Activated naive CD4-positive, alpha-beta T cell treated with anti-CD3 and anti-CD28 coated beads, Interleukin-2, amount 50 U/mL, for 72 hours (primary cell): ENCODE data around the gene PYCARD. TPM values are rescaled to one million over a fixed set of nuclear protein-coding genes. Genes with fewer than 3 reads are reported as not detected.
A peak's percentile ranks its signal among the peaks of the same experiment; 100 is the strongest.
"Not testable (repeated sequence)": the region's sequence is repeated elsewhere in the genome, so short reads cannot be mapped to it uniquely, and the experiment has no call there.

Experiments
- ATAC-seq, 2 donors: fragments of 150-1000 bp; cut with Tn5 transposase; 2 replicates each; pipeline ENCODE4 v1.10.0; 2021; ENCODE audit warnings: mild to moderate bottlenecking in 2 of 2, moderate library complexity in 2 of 2
- DNase-seq, 2 donors: peaks; one replicate each; pipeline ENCODE4 v3.0.0; 2021 to 2022; ENCODE audit warnings: low spot score in 2 of 2
- H3K27ac Mint-ChIP-seq, 2 donors: one replicate each; pipeline ENCODE4 v1.8.0; 2022; ENCODE audit warnings: mild to moderate bottlenecking in 2 of 2, mixed read lengths in 2 of 2
- H3K36me3 Mint-ChIP-seq, 2 donors: one replicate each; pipeline ENCODE4 v1.8.0; 2022; ENCODE audit warnings: mixed read lengths in 2 of 2
- H3K9me3 Mint-ChIP-seq, 2 donors: one replicate each; pipeline ENCODE4 v1.8.0; 2022; ENCODE audit warnings: mixed read lengths in 2 of 2
- total RNA-seq, 2 donors: library from RNA; stranded (reverse); gene quantifications; one replicate each; pipeline ENCODE4 v1.2.3, GENCODE V29; 2022

Gene PYCARD
- total RNA-seq, 2 donors from 2014 or later, result 1.2 to 19.7 TPM

DNA sequence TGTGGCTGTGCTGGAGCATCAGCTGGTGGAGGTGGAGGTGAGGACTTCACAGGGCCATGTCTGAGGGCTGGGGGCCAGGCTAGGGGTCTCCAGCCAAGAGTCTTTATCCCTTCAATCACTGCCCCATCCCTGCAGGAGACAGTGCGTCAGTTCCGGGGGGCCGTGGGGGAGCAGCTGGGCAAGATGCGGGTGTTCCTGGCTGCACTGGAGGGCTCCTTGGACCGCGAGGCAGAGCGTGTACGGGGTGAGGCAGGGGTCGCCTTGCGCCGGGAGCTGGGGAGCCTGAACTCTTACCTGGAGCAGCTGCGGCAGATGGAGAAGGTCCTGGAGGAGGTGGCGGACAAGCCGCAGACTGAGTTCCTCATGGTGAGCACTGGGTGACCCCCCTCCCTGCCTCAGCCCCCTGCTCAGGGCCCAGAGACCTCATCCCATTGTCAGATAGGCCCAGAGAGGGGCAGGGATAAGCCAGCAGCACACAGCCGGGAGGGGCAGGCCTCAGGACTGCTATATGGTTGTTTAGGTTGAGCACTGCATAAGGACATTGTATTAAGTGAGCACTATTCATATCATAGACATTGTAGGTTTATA is 16.7 kb upstream of the PYCARD start:
- DNase-seq (no peak), ATAC-seq (no peak)
- Mint-ChIP-seq H3K27ac (no peak overlapping the region), H3K36me3 (no peaks in the 10 kb centered on the region), H3K9me3 (no peaks in the 10 kb centered on the region)

DNA sequence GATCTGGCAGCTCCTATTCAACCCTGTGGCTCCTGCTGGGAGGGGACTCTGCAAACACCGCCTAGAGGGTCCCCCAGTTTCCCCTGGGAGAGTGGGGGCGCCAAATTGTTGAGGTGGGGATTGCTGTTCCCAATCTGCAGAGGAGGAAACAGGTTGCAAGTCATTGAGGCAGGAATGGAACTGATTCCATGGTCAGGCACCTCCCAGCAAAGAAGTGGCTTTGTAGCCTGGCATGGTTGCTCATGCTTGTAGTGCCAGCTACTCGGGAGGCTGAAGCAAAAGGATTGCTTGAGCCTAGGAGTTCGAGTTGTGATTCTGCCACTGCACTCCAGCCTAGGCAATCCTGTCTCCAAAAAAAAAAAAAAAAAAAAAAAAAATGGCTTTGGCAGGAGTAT is 14.6 kb upstream of the PYCARD start:
- ATAC-seq, result no peak
- Mint-ChIP-seq H3K36me3 (no peaks in the 10 kb centered on the region), H3K27ac (no peak overlapping the region), H3K9me3 (no peaks in the 10 kb centered on the region)
- no peak for DNase-seq

DNA sequence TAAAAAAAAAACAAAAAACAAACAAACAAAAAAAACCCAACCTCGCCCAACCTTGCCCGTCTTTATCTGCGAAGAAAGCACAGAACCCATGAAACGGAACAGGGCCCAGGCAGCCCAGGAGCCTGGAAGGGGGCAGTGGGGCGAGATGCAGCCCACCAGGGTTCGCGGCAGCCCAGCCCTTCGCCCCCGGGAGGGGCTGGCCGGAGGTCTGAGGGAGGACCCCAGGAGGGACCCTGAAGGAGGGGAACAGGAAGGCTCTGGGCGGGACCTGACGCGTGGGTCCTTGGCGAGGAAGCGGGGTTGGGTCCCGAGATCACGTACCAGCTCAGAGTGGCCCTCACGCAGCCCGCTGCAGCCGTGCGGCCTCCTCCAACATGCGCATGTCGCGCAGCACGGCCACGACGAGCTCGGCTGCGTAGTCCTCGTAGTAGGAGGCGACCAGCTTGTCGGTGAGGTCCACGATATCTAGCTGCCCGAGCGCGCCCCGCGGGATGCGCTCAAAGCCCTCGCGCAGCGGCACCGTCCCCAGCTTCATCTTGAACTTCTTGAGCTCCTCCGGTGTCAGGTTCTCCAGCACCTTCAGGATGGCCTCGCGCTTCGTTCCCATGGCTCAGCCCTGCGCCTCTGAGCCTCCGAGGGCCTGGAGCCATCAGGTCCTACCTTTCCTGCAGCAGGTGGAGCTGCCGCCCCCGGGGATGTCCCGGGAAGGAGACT is 14.0 kb upstream of the PYCARD start, which contains the start of gene PYDC1:
PYDC1 (minus strand) TSS at position 714 of the 714 bp plus-strand sequence; CDS start at position 607, 107 bp downstream.
- no peak for DNase-seq
- ATAC-seq, result peak; percentile 25 to 28
- no peaks in the 10 kb centered on the region for H3K36me3 Mint-ChIP-seq
- H3K27ac Mint-ChIP-seq, result no peak within 1 kb of the TSS
- H3K9me3 Mint-ChIP-seq, result no peaks in the 10 kb centered on the region

DNA sequence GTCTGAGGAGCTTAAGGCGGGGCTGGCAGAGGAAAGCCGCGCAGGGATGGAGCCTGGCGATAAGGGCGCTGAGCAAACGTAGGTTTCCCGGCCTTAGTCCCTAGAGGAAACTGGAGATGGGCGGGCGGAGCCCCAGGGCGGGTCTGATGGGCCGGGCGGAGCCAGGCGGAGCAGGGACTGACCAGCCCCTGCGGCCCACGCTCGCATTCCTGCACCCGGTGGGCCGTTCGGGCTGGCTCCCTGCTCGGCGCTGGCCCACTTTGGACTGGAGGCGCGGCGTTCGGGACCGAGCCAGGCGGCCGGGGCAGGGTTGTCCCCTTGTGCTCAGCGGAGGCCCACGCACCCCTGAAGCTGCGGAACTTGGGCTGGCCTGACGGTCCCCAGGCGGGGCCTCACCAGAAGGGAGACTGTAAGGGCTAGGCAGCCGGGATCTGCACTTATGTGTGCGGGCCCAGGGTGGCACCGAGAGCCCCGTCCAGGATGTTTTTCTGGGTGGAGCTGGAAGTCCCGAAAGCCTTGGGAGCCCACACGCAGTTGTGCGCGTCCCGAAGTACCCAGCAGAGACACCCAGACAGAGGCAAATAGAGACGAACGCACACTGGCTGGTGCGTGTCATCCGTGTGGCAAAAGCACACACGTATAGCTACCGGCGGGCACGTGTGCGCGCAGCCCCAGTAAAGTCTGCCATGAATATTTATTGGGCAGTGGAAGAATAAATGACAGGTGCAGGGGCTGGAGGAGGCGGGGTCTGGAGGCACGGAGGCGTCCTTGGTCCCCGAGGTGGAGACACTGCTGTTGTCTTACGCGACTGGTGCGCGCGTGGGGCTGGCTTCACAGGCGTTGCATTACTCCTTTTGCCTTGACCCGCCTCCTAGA is 13.0 kb upstream of the PYCARD start:
- DNase-seq (no peak), ATAC-seq (peak; percentile 36 to 56)
- Mint-ChIP-seq H3K27ac (no peak overlapping the region), H3K9me3 (no peaks in the 10 kb centered on the region), H3K36me3 (no peaks in the 10 kb centered on the region)

DNA sequence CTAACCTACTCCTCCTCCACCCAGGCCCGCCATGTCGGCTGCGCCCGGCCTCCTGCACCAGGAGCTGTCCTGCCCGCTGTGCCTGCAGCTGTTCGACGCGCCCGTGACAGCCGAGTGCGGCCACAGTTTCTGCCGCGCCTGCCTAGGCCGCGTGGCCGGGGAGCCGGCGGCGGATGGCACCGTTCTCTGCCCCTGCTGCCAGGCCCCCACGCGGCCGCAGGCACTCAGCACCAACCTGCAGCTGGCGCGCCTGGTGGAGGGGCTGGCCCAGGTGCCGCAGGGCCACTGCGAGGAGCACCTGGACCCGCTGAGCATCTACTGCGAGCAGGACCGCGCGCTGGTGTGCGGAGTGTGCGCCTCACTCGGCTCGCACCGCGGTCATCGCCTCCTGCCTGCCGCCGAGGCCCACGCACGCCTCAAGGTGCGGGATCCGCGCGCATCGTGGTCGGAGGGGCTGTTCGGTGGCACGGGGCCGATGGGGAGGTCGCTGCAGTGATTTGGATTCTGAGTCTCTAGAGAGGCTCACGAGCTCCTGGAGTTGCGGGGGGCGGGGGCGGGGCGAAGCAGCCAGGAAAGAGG is 12.2 kb upstream of the PYCARD start:
- no peak for DNase-seq
- peak; percentile 6 to 15 for ATAC-seq
- Mint-ChIP-seq H3K27ac (no peak overlapping the region), H3K36me3 (no peaks in the 10 kb centered on the region), H3K9me3 (no peaks in the 10 kb centered on the region)

DNA sequence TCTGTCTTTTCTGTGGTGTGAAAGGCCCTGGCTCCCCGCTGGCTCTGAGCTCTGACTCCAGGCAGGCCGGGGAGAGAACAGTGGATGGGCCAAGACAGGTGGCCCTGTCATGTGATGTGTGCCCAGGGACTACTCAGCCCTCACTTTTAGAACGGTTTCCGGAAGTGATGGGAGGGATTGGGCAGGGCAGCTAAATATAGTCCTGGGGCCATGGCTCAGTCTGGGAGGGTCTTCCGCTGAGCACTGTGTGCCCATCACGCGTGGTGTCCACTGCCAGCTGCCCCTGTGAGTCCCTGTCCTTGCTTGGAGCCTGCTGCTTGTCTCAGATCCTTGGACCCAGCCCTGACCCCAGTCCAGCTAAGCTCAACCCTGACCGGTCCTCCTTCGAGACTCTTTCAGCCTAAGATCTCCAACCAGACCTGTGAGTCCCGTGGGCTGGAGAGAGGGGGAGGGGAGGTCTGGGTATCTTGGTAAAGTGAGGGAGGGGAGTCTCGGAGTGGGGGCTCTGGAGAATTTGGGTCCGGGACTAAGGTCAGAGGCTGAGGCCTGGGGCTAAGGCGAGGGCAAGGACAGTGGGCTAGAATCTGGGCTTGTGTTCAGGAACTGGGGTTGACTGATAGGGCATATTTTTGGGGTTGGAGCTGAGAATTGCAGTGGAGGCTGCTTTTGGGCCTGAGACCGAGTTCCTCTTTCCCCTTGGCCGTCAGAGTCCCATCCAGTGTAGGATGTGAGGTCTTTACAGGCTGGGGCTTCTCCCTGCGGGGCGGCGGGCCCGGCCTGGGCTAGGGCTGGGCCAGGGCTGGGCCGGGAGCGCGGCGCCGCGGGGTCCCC is 11.5 kb upstream of the PYCARD start, which contains the start of gene TRIM72:
TRIM72 (plus strand) TSS at position 243 of the 831 bp plus-strand sequence. CDS start 620 bp downstream, outside the sequence.
- Mint-ChIP-seq H3K36me3 (no peaks in the 10 kb centered on the region), H3K27ac (no peak within 1 kb of the TSS)
- no peak for ATAC-seq

DNA sequence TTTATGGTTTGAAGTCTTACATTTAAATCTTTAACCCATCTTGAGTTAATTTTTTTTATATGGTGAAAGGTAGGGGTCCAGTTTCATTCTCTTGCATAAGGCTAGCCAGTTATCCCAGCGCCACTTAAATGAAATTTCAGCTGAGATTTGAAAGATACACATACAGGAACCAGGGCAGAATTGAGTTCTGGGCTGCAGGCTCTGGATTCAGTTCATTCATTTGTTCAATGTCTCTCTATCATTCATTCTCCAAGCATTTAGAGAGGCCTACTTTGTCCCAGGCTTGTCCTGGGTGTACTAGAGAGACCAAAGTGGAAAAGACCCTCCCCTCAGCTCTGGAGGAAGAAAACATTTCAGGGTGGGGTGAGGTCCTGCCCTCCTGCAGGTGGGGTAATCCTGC is 10.8 kb upstream of the PYCARD start:
- DNase-seq (no peak), ATAC-seq (no peak)
- Mint-ChIP-seq H3K27ac (no peak overlapping the region), H3K9me3 (no peaks in the 10 kb centered on the region), H3K36me3 (no peaks in the 10 kb centered on the region)

More for the DNA sequence above, 11.5 kb upstream of the PYCARD start, which contains the start of gene TRIM72:
- no peaks in the 10 kb centered on the region for H3K9me3 Mint-ChIP-seq
- no peak for DNase-seq

DNA sequence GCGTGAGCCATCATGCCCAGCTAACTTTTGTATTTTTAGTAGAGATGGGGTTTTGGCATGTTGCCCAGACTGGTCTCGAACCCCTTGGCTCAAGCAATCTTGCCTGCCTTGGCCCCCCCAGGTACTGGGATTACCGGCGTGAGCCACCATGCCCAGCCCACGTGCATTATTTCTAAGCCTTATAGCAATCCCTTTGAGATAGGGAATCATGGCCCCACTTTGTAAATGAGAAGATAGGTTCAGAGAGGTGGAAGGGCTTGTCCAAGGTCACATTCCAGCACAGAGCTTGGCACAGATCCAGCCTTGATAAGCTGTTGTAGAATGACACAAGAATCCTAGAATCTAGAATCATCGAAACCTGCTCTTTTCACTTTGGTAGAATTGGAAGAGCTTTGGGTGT is 4.2 kb upstream of the PYCARD start:
- no peaks in the 10 kb centered on the region for H3K9me3 Mint-ChIP-seq
- DNase-seq (no peak), ATAC-seq (no peak)
- H3K36me3 Mint-ChIP-seq, result peaks cover 0 to under 1% of the 10 kb centered on the region in 2 donors
- H3K27ac Mint-ChIP-seq, result no peak overlapping the region

DNA sequence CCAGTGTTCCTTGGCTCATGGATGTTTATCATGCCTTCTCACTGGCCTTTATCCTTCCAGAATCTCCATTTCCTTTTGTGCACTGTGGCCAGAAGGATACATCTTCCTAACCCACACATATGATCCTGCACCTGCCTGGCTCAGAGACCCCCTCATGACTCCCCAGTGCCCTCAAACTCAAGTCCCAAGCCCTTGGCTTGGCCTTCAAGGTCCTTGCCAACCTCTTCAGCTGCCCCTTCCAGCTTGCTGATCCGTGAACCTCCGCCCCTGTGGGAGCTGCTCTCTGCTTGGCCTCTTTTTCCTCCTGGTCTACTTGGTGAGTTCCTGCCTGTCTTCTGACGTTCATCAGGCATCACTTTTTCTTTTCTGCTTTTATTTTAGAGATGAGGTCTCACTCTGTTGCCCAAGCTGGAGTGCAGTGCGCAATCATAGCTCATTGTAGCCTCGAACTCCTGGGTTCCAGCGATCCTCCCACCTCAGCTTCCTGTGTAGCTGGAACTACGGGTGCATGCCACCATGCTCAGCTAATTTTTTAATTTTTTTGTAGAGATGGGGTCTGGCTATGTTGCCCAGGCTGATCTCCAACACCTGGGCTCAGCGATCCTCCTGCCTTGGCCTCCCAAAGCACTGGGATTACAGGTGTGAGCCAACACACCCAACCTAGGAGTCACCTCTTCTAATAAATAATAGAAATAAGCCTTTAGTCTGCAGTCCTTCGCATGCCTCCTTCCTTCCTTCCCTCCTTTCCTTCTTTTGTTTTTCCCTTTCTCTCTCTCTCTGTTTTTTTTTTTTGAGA is 2.5 kb upstream of the PYCARD start:
- H3K36me3 Mint-ChIP-seq, result peaks cover 0 to 9% of the 10 kb centered on the region in 2 donors
- H3K9me3 Mint-ChIP-seq, result no peaks in the 10 kb centered on the region
- H3K27ac Mint-ChIP-seq, result peak overlapping the region in 1 of 2 donors; percentile 10
- DNase-seq, result no peak
- no peak for ATAC-seq

DNA sequence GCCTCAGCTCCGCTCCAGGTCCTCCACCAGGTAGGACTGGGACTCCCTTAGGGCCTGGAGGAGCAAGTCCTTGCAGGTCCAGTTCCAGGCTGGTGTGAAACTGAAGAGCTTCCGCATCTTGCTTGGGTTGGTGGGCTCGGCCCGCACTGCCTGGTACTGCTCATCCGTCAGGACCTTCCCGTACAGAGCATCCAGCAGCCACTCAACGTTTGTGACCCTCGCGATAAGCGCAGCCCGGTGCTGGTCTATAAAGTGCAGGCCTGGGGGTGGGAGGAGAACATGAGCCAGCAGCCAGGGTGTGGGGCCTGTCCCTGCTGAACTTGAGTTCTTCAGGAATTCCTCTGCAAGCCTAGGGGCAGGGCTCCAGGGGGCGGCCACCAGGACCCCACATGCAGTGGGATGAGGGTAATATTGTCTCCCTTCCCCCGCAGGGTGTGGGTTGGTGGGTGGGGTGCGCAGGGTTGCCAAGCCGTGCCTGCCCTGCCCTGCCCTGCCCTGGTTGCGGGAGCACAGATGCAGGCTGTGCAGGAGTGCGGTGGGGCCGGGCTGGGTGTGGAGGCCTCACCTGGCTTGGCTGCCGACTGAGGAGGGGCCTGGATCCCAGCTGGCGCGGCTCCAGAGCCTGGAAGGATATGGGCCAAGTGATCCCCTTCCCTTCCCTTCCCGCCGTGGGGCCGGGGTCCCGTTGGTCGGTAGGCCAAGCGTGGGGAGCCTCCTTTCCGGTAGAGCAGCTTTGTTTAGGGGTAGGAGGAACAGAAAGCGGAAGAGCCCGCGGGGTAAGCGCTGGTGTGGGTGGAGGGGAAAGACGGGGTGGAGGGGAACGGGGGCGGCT is 762 bp downstream of the PYCARD start:
- Mint-ChIP-seq H3K36me3 (peaks cover 0 to 23% of the 10 kb centered on the region in 2 donors), H3K9me3 (no peaks in the 10 kb centered on the region), H3K27ac (peak overlapping the region; percentile 65 to 83)
- DNase-seq, result no peak
- ATAC-seq, result peak; percentile 39 to 54

DNA sequence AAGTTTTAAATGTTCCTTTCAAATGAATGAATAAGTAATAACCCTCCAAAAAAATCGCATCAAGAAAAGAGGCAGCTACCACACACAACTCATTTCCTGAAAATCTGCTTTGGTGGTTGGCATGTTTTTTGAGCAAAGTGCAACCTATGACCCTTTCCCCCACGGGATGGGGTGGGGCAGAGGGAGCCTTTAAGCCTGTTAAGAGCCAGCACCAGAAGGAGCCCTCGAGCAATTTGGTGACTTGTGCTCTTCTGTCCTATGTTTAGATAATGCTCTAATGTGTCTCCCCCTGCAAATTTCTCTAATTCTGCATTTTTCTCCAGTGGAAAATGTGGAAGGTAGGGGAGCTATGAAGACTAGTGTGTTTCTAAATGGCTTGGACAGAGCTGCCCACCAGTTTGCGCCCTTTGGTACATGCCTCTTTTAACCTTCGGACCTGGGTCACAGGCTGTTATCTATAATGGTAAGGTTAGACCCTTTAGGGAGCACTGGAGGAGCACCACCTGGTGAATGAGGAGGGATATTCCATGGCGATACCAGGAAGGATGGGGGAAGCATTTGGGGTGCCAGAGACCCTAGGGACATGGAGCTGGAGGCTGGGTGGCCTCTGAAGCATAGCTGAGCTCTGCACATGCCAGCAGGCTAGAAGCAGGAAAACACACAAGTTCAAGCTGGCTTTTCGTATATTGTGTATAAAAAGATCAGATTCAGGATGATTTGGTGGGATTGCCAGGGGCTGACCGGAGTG is 1.6 kb downstream of the PYCARD start:
- peak; percentile 28 to 46 for ATAC-seq
- H3K36me3 Mint-ChIP-seq, result peaks cover 0 to 28% of the 10 kb centered on the region in 2 donors
- H3K27ac Mint-ChIP-seq, result peak overlapping the region; percentile 51 to 65
- no peaks in the 10 kb centered on the region for H3K9me3 Mint-ChIP-seq
- DNase-seq, result no peak

DNA sequence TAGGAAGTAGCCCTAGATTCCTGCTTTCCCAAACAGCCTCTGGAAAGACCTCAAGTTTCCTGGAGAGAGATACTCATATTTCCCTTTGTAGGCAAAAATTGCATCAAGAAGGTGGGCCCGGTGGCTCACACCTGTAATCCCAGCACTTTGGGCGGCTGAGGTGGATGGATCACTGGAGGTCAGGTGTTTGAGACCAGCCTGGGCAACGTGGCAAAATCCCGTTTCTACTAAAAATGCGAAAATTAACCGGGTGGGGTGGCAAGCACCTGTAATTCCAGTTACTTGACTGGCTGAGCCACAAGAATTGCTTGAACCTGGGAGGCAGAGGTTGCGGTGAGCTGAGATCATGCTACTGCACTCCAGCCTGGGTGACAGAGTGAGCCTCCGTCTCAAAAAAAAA is 2.4 kb downstream of the PYCARD start:
- DNase-seq, ATAC-seq, H3K9me3 Mint-ChIP-seq: not testable (repeated sequence)
- H3K36me3 Mint-ChIP-seq, result peaks cover 0 to 32% of the 10 kb centered on the region in 2 donors
- peak overlapping the region; percentile 4 to 23 for H3K27ac Mint-ChIP-seq

DNA sequence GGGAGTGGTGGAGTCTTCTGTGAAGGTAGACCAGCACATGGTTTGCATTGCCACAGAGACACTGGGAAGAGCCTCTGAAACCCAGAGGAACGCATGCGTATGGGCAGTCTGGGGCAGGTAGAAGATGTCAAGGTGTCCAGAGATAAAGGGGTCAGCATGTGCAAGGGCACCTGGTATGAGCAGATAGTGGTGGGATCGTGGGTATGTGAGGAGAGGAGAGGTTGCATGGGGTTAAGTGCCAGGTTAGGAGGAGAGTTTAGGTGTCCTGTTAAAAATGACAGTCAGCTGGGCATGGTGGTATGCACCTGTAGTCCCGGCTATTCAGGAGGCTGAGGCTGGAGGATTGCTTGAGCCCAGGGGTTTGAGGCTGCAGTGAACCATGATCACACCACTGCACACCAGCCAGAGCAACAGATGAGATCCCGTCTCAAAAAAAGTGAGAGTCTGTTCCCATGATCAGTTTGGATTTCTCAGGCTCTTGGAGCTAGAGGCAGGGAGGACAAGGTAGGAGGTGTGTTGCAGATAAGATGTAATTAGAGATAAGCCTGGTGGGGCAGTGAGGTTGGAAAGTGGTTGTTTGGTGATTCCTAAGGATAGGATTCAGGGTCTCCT is 3.0 kb downstream of the PYCARD start:
- Mint-ChIP-seq H3K36me3 (peaks cover 0 to 36% of the 10 kb centered on the region in 2 donors), H3K27ac (peak overlapping the region; percentile 4 to 23), H3K9me3 (no peaks in the 10 kb centered on the region)
- DNase-seq (no peak), ATAC-seq (peak in 1 of 2 donors; percentile 2)
